NCI-H1048 (cell line): ENCODE results near the gene LGMN.
"Not testable (repeated sequence)": the region's sequence is repeated elsewhere in the genome, so short reads cannot be mapped to it uniquely, and the experiment has no call there.

Source experiments
- DNase-seq: peaks from one replicate; lab custom pipeline; 2025; lab: John Stamatoyannopoulos, UW

LGMN gene

GRCh38 chr14:92760524-92760805 lies 12.0 kb upstream of the LGMN start:
- no peak for DNase-seq

GRCh38 chr14:92759679-92760523 lies 11.5 kb upstream of the LGMN start:
- DNase-seq = no peak

GRCh38 chr14:92759300-92759678 lies 10.9 kb upstream of the LGMN start:
- peak; percentile 77 for DNase-seq

GRCh38 chr14:92756446-92756845 lies 8.0 kb upstream of the LGMN start:
- no peak for DNase-seq

- no peak for DNase-seq
Measured at GRCh38 chr14:92755495-92755894, 7.1 kb upstream of the LGMN start.

GRCh38 chr14:92754966-92755365 lies 6.5 kb upstream of the LGMN start:
- DNase-seq = no peak

GRCh38 chr14:92753250-92753649 lies 4.8 kb upstream of the LGMN start:
- no peak for DNase-seq

- DNase-seq = no peak
Measured at GRCh38 chr14:92751819-92752218, 3.4 kb upstream of the LGMN start.

- DNase-seq = no peak
Measured at GRCh38 chr14:92750994-92751400, 2.6 kb upstream of the LGMN start.

GRCh38 chr14:92750222-92750728 lies 1.8 kb upstream of the LGMN start:
- DNase-seq = not testable (repeated sequence)

- no peak for DNase-seq
Measured at GRCh38 chr14:92747701-92748258, 647 bp downstream of the LGMN start.

GRCh38 chr14:92744198-92744597 lies 4.2 kb downstream of the LGMN start:
- DNase-seq = no peak

- DNase-seq = no peak
Measured at GRCh38 chr14:92740440-92740839, 8.0 kb downstream of the LGMN start.

- DNase-seq = no peak
Measured at GRCh38 chr14:92737619-92738188, 10.7 kb downstream of the LGMN start.

- no peak for DNase-seq
Measured at GRCh38 chr14:92737206-92737605, 11.2 kb downstream of the LGMN start.

GRCh38 chr14:92735344-92735743 lies 13.1 kb downstream of the LGMN start:
- no peak for DNase-seq

- DNase-seq = no peak
Measured at GRCh38 chr14:92734618-92735017, 13.8 kb downstream of the LGMN start.

GRCh38 chr14:92733007-92733406 lies 15.4 kb downstream of the LGMN start:
- no peak for DNase-seq

GRCh38 chr14:92731622-92732115 lies 16.8 kb downstream of the LGMN start:
- no peak for DNase-seq

GRCh38 chr14:92729634-92730358 lies 18.6 kb downstream of the LGMN start:
- DNase-seq = no peak

- no peak for DNase-seq
Measured at GRCh38 chr14:92728759-92729364, 19.6 kb downstream of the LGMN start.

- no peak for DNase-seq
Measured at GRCh38 chr14:92726933-92727262, 21.5 kb downstream of the LGMN start.
